GM19035 (cell line): Measurements from ENCODE around the gene IFT43.

Experiments used
- ATAC-seq: cut with Tn5 transposase; IDR thresholded peaks from one replicate; pipeline ENCODE4 v1.9.1; 2021; ENCODE audit not compliant: unreplicated experiment

Gene IFT43

GRCh38 chr14:76101391-76102379 is 116.1 kb downstream of the IFT43 start:
- no peak for ATAC-seq

GRCh38 chr14:76104802-76105355 is 119.3 kb downstream of the IFT43 start:
- no peak for ATAC-seq

GRCh38 chr14:76106188-76106587 is 120.6 kb downstream of the IFT43 start:
- no peak for ATAC-seq

GRCh38 chr14:76109087-76109880 is 123.7 kb downstream of the IFT43 start:
- no peak for ATAC-seq

GRCh38 chr14:76112889-76113624 is 127.5 kb downstream of the IFT43 start:
- ATAC-seq, result no peak

- ATAC-seq, result no peak
Measured at GRCh38 chr14:76113691-76114090, 128.1 kb downstream of the IFT43 start.

GRCh38 chr14:76115010-76115422 is 129.5 kb downstream of the IFT43 start:
- no peak for ATAC-seq

GRCh38 chr14:76117789-76118484 is 132.4 kb downstream of the IFT43 start:
- no peak for ATAC-seq

- ATAC-seq, result no peak
Measured at GRCh38 chr14:76118594-76118993, 133.0 kb downstream of the IFT43 start.

GRCh38 chr14:76121089-76121748 is 135.7 kb downstream of the IFT43 start:
- no peak for ATAC-seq

GRCh38 chr14:76123426-76124225 is 138.1 kb downstream of the IFT43 start:
- no peak for ATAC-seq

- ATAC-seq, result no peak
Measured at GRCh38 chr14:76125511-76125910, 139.9 kb downstream of the IFT43 start.

- no peak for ATAC-seq
Measured at GRCh38 chr14:76126076-76126475, 140.5 kb downstream of the IFT43 start.

GRCh38 chr14:76129851-76130576 is 144.5 kb downstream of the IFT43 start:
- ATAC-seq, result no peak

GRCh38 chr14:76131071-76131965 is 145.8 kb downstream of the IFT43 start:
- no peak for ATAC-seq

GRCh38 chr14:76133103-76133502 is 147.5 kb downstream of the IFT43 start:
- no peak for ATAC-seq
